ENCODE results near the gene PTPN4. TPM values are rescaled to one million over a fixed set of nuclear protein-coding genes. Genes with fewer than 3 reads are reported as not detected.
A peak's percentile ranks its signal among the peaks of the same experiment; 100 is the strongest.

The PTPN4 gene
- total and polyA plus RNA-seq, 2 of the 13 experiments (the other 11 are each of a cell fraction or from before 2014, with no cell fraction given), result 20.3 to 34.6 TPM

- TF ChIP-seq ZNF800 (CRISPR knock-in tag; IDR thresholded peaks at IDR 0.05) (no peak), ZGPAT (CRISPR knock-in tag; IDR thresholded peaks at IDR 0.05) (no peak), RAD21 (CRISPR knock-in tag; IDR thresholded peaks at IDR 0.05) (no peak), DBP (CRISPR knock-in tag; IDR thresholded peaks at IDR 0.05; ENCODE audit: not compliant biosample characterization) (no peak), ZNF609 (CRISPR knock-in tag; IDR thresholded peaks at IDR 0.05; ENCODE audit: borderline replicate concordance) (no peak), NFIB (CRISPR knock-in tag; IDR thresholded peaks at IDR 0.05; ENCODE audit: borderline replicate concordance) (no peak), ZNF512B (CRISPR knock-in tag; IDR thresholded peaks at IDR 0.05; ENCODE audit: borderline replicate concordance) (no peak), POLR2G (IDR thresholded peaks at IDR 0.05; ENCODE audit: low read depth, low read length) (no peak), NAIF1 (CRISPR knock-in tag; IDR thresholded peaks at IDR 0.05; ENCODE audit: borderline replicate concordance) (no peak), SOX5 (CRISPR knock-in tag; IDR thresholded peaks at IDR 0.05; ENCODE audit: borderline replicate concordance) (0 out of 2 replicates have a peak, but pooled peaks have one; percentile 4), HOMEZ (CRISPR knock-in tag; IDR thresholded peaks at IDR 0.05; ENCODE audit: low read depth) (peak; percentile 32; the same call in 1 of the 2 replicates), HOXA5 (CRISPR knock-in tag; IDR thresholded peaks at IDR 0.05) (no peak)
Measured at GRCh38 chr2:119841550-119841949, 81.8 kb downstream of the PTPN4 start (continued).

All from HepG2 (cell line).